Measurements from ENCODE around the gene MPHOSPH9.
"Not testable (repeated sequence)": the region's sequence is repeated elsewhere in the genome, so short reads cannot be mapped to it uniquely, and the experiment has no call there.

The MPHOSPH9 gene

GRCh38 chr12:123225443-123225842 is 7.5 kb downstream of the MPHOSPH9 start:
- no peak for DNase-seq (ENCODE audit: low spot score)

- DNase-seq (ENCODE audit: low spot score): peak; percentile 54
Measured at GRCh38 chr12:123223241-123223668, 9.7 kb downstream of the MPHOSPH9 start.

GRCh38 chr12:123207815-123208214 is 25.1 kb downstream of the MPHOSPH9 start:
- DNase-seq (ENCODE audit: low spot score): not testable (repeated sequence)

- not testable (repeated sequence) for DNase-seq (ENCODE audit: low spot score)
Measured at GRCh38 chr12:123206794-123207193, 26.1 kb downstream of the MPHOSPH9 start.

- DNase-seq (ENCODE audit: low spot score): peak; percentile 11
Measured at GRCh38 chr12:123200414-123200813, 32.5 kb downstream of the MPHOSPH9 start.

GRCh38 chr12:123199936-123200335 is 33.0 kb downstream of the MPHOSPH9 start:
- no peak for DNase-seq (ENCODE audit: low spot score)

GRCh38 chr12:123187637-123188036 is 45.3 kb downstream of the MPHOSPH9 start:
- DNase-seq (ENCODE audit: low spot score): no peak

GRCh38 chr12:123180171-123180570 is 52.8 kb downstream of the MPHOSPH9 start:
- DNase-seq (ENCODE audit: low spot score): no peak

- no peak for DNase-seq (ENCODE audit: low spot score)
Measured at GRCh38 chr12:123171967-123172366, 61.0 kb downstream of the MPHOSPH9 start.

- no peak for DNase-seq (ENCODE audit: low spot score)
Measured at GRCh38 chr12:123167329-123167728, 65.6 kb downstream of the MPHOSPH9 start.

GRCh38 chr12:123165537-123165936 is 67.4 kb downstream of the MPHOSPH9 start:
- no peak for DNase-seq (ENCODE audit: low spot score)

- DNase-seq (ENCODE audit: low spot score): no peak
Measured at GRCh38 chr12:123164710-123165261, 68.2 kb downstream of the MPHOSPH9 start.

- DNase-seq (ENCODE audit: low spot score): no peak
Measured at GRCh38 chr12:123164222-123164621, 68.7 kb downstream of the MPHOSPH9 start.

GRCh38 chr12:123163227-123163626 is 69.7 kb downstream of the MPHOSPH9 start:
- DNase-seq (ENCODE audit: low spot score): no peak

GRCh38 chr12:123160801-123161487 is 72.0 kb downstream of the MPHOSPH9 start:
- DNase-seq (ENCODE audit: low spot score): no peak

GRCh38 chr12:123153906-123154305 is 79.0 kb downstream of the MPHOSPH9 start:
- no peak for DNase-seq (ENCODE audit: low spot score)

GRCh38 chr12:123152833-123153232 is 80.1 kb downstream of the MPHOSPH9 start:
- no peak for DNase-seq (ENCODE audit: low spot score)

- no peak for DNase-seq (ENCODE audit: low spot score)
Measured at GRCh38 chr12:123151457-123152454, 81.2 kb downstream of the MPHOSPH9 start.

GRCh38 chr12:123150744-123151456 is 82.0 kb downstream of the MPHOSPH9 start, which contains the start of gene PITPNM2:
TSS of gene PITPNM2 (minus strand) at chr12:123151090. CDS start at chr12:123034590, 116,500 bp downstream.
- DNase-seq (ENCODE audit: low spot score): peak; percentile 56

- DNase-seq (ENCODE audit: low spot score): no peak
Measured at GRCh38 chr12:123150275-123150743, 82.6 kb downstream of the MPHOSPH9 start.

GRCh38 chr12:123149501-123150274 is 83.3 kb downstream of the MPHOSPH9 start:
- no peak for DNase-seq (ENCODE audit: low spot score)

Measured in CD4-positive, alpha-beta T cell treated with Interleukin-2 at 100 ng/mL for 4 hours (primary cell).